Medulla oblongata (tissue), 1 donor: ENCODE data around the gene CHST8.

Experiments used
- DNase-seq: peaks from one replicate; pipeline ENCODE4 v3.0.0-alpha.2; 2015; ENCODE audit errors: extremely low spot score

CHST8 gene

DNA sequence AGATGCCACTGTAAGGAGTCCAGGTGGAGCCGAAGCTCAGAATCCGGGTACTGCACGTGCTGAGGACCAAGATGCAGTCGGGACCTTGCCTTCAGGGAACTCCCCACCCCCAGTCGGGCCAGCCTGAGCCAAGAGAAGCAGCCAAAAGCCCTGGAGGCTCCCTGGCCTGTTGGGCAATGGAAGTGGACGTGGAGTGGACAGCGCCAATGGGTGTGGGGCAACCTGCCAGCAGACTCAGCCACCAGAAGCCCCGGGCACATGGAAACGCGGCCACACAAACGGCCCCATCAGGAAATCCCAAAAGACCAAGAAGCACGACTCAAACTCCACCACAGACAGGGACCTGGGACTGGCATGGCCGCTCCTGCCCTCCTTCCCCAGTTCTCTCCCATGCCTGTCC lies 144.9 kb downstream of the CHST8 start:
- DNase-seq: no peak

DNA sequence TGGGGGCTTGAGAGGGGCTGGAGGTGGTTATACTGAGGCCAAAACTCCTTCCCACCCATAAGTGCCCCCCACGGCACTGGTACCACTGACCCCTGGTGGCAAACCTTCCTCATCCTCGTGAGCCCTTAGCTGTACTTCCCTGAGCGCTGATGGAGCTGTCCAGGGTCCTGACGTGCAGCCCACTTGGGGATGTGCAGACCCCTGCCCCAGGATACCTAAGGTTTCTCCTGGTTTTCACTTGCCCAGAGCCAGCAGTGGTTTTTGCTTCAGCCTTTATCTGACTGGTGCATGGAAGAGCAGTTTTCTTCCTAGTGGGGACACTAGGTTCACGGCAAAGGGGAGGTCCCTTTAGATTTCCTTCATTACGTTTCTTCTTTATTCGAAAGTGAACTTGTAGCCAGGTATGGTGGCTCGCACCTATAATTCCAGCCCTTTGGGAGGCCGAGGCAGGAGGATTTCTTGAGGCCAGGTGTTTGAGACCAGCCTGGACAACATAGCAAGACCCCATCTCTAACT lies 146.2 kb downstream of the CHST8 start:
- no peak for DNase-seq

DNA sequence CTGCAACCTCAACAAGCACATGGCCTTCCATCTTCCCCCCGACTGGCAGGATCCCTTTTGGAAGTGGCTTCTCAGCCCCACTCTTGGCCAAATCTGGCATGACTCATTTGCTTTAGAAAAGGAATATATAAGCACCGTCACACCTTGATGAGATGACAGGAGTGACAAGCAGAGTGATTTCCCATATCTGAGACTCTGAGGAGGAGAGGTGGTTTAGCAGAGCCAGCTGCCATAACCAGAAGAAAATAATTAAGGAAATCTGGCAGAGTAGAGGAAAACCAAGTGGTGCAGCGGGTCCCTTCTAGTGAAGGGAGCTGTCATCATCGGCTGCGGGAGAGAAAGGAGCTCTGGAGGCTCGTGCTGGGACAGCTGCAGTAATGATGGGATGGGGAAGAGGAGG lies 147.5 kb downstream of the CHST8 start:
- no peak for DNase-seq

DNA sequence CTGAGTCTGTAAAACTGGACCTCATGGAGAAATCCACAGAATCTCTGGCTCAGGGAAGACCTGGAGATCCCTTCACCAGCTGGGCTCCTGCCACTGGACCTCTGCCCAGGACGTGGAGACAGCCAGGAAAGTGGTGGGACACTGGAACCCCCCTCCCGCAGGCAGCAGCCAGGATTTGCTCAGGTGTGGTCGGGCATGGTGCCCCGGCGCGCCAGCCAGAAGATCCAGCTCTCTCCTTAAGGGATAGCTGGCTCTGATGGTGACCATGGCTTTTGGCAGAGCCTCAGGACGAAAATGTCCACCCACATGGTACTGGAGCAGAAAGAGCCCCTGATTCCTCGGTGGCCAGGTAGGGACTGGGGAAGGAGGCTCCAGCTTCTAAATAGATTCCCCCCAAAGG lies 148.4 kb downstream of the CHST8 start:
- no peak for DNase-seq

DNA sequence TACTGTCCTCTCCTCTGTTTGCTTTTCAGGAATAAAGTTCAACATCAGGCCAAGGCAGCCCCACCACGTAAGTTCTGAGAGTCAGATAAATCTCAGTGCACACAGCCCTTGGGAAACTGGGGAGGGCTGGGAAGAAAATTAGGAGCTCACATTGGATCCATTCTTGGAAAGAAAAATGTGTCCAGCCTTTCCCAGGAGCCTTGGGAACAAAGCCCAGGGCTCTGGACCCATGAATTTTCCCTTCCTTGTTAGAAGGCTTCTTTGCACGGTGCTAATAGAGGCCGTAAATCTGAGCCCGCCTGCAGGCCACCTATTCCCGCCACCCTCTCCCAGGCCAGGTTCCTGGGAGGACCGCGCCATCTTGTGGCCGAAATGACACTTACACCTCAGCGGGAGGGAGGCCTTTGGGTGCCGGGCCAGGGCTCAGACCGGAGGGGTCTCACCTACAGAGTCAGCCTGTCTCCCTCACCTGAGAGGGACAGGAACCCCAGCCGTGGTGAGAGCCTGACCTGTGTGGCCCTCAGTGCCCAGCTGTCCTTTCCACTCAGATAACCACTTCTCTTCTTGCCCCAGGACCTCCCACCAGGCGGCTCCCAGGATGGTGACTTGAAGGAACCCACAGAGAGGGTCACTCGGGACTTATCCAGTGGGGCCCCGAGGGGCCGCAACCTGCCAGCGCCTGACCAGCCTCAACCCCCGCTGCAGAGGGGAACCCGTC lies 149.8 kb downstream of the CHST8 start:
- peak; percentile 80 for DNase-seq

DNA sequence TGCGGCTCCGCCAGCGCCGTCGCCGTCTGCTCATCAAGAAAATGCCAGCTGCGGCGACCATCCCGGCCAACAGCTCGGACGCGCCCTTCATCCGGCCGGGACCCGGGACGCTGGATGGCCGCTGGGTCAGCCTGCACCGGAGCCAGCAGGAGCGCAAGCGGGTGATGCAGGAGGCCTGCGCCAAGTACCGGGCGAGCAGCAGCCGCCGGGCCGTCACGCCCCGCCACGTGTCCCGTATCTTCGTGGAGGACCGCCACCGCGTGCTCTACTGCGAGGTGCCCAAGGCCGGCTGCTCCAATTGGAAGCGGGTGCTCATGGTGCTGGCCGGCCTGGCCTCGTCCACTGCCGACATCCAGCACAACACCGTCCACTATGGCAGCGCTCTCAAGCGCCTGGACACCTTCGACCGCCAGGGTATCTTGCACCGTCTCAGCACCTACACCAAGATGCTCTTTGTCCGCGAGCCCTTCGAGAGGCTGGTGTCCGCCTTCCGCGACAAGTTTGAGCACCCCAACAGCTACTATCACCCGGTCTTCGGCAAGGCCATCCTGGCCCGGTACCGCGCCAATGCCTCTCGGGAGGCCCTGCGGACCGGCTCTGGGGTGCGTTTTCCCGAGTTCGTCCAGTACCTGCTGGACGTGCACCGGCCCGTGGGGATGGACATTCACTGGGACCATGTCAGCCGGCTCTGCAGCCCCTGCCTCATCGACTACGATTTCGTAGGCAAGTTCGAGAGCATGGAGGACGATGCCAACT lies 150.5 kb downstream of the CHST8 start:
- no peak for DNase-seq

DNA sequence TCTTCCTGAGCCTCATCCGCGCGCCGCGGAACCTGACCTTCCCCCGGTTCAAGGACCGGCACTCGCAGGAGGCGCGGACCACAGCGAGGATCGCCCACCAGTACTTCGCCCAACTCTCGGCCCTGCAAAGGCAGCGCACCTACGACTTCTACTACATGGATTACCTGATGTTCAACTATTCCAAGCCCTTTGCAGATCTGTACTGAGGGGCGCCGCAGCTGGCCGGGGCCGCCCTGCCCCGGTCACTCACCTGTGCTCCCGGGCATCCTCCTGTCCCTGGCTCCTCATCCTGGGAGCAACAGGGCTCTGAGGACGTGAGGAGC lies 151.1 kb downstream of the CHST8 start:
- no peak for DNase-seq

DNA sequence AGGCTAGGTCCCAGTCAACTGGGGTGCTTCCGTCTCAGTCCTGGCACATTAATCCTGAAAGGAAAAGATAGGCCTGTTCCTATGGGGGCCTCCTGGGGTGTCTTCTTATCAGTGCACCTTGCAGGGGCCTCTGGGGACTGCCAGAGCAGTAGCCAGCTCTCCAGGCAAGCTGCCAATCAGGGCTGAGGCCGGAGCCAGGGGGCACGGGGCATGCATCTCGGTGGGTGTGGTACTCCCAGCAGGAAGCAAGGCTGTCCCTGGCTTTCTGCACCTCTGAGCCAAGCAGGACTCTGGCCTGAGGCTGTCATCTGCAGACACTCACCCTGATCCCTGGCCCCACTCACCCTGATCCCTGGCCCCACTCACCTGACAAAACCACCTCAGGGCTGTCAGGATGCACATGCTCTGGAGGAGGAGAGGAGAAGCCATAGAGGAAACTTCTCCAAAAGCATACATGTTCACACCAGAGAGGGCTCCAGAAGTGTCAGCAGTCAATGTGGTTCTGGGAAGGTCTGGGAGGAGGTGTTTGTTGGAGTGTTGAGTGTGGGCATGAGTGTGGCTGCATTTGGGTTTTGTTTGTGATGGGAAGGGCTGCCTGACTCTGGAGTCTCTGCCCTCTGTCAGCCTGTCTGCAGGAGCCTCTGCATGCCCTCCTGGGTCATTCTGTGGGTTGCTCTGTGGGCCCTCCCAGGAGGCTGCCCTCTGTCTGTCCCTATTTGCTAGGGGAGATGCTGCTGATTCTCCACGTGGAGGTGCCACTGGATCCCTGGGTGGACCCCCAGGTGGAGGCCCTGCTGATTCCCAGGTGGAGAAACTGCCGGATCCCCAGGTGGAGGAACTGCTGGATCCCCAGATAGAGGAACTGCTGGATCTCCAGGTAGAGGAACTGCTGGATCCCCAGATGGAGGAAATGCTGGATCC lies 152.2 kb downstream of the CHST8 start:
- DNase-seq: no peak

DNA sequence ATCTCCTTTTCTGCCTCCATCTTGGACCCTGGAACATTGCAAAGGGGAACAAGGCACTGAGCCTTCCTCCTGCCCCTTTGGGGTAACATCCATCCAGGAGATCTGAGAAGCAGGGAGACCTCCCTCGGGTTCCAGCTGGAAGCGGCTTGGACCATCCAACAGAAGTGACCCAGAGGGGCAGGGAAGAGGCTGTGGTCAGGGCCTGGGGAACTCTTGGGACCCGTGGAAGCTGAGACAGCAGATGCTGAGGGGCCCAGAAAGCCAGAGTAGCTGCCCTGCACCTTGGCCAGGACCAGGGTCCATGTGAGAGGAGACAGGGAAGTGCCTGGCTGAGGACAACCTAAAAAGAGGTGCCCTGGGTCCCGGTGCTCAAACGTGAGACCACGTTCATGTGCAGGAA lies 153.0 kb downstream of the CHST8 start:
- DNase-seq: no peak

DNA sequence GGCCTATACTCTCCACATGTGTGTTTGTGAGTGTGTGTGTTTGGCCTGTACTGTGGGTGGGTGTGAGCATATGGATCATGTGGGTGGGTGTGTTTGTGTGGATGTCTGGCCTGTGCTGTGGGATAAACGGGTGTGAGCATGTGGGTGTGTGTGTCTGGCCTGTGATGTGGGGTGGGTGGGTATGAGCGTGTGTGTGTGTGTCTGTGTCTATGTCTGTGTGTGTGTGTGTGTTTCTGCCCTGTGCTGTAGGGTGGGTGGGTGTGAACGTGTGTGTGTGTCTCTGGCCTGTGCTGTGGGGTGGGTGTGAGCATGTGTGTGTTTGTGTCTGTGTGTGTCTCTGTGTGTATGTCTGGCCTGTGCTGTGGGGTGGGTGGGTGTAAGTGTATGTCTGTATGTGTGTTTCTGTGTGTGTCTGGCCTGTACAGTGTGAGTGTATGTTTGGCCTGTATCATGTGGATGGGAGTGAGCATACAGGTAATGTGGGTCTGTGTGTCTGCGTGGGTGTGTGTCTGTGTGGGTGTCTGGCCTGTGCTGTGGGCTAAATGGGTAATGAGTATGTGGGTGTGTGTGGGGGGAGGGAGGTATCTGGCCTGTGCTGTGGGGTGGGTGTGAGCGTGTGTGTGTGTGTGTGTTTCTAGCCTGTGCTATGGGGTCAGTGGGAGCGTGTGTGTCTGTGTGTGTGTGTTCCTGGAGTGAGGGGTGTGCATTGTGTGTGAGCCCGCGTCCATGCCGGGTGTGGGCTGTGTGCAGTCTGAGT lies 154.2 kb downstream of the CHST8 start:
- DNase-seq: no peak

DNA sequence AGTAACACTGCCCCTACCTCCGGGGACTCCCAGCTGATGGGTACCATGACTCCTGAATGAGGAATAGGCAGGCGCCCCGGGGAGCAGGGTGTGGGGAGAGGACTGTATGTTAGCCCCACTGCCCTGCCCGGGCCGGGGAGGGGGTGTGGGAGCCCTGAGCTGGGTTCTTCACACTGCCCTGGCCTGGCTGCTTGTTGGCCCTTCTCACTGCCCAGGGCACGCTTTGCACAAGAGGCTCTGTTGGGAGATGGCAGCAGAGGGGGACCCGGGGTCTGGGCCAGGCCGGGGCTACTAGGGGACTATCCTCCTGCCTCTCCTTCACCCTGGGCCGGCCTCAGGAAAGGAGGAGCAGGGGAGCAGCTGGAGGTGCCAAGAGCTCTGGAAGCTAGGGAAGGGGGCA lies 155.6 kb downstream of the CHST8 start:
- DNase-seq: no peak

DNA sequence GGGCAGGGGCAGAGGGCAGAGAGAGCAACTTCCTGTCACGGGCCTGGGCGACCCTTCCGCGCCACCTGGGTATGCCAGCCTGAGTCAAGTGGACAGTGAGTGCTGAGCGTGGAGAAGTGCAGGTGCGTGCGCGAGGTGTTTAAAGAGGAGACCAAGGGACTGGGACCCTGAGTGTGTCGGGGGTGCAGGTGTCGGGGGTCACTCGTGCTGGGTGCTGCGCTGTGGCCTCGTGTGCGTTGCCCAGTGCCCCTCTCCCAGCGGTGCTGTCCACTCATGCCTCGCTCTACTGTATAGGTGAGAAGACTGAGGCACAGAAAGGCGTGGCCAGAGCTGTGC lies 156.0 kb downstream of the CHST8 start:
- no peak for DNase-seq

DNA sequence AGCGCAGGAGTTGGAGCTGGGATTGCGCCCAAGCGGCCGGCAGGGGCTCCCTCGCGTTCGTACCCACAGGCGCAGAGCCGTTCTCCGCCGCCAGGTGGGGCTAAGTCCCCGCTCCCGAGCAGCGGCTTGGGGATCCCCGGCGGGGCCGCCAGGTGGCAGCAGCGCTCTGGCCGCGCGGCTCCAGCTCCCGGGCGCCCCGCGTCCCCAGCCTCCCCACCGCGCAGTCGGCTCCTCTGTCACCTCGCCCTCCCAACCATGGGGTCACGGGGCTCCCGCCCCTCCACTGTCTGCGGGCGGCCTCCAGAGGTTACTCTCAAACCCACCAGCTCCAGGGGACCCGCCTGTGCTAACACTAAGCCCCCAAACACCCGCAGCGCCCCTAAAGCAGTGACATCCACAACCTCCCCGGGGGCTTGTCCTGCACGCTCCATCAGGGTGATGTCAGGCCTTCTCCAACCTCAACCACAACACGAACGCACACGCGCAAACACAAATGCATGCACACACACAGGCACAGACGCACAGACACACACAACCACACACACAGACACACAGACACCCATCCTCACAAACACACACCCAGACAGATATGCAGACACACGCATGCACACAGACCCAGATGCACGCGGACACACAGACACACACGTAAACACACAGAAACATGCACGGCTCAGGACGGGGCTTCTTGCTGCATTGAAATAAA lies 156.5 kb downstream of the CHST8 start:
- peak; percentile 80 for DNase-seq

DNA sequence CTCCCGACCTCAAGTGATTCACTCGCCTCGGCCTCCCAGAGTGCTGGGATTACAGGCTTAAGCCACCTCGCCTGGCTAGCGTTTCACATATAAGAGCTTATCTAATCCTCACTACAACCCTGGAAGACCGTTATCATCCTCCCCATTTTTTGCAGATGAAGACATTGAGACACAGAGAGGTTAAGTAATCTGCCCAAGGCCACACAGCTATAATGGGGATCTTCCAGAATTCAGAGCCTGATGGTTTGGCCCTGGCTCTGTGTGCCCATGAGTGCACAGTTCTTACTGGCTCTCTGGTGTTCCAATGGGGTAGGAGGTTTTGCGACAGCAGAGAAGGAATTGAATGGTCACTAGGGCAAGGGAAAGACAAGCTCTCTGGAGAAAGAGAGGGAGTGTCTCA lies 158.1 kb downstream of the CHST8 start:
- DNase-seq: no peak

DNA sequence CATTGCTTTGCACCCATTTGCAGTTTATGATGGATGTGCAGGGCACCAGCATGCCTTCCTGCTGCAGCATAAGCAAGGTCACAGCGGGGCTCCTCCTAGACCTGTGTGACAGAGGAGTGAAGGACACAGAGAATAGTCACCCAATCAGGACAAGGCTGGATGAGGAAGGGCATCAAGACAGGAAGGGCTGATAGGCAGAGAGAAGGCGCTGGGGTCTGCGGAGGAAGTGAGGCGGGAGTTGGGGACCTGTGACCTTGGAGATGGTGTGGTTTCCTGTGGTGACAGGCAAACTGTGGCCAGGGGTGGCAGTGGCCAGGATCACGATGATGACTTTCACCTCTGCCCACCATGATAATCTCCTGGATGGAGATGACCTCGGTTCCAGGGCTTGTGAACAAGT lies 158.5 kb downstream of the CHST8 start:
- no peak for DNase-seq

DNA sequence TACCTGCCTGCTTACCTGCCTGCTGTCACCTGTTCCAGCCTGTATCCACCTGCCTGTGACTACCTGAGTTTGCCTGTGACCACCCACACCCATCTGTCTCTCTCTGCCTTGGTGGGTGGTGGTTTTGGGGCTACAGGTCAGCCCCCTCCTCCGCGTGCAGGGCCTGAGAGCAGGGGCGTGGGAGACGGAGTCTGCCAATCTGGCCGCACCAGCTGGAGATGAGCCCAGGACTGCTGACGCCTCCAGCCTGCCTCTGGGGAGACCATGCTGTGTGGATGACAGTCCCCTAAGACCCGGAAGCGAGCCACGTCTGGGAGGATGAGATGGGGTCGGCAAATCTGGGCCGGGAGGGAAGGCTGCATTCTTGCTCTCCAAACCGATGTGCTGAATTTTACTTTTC lies 159.0 kb downstream of the CHST8 start:
- DNase-seq: no peak

DNA sequence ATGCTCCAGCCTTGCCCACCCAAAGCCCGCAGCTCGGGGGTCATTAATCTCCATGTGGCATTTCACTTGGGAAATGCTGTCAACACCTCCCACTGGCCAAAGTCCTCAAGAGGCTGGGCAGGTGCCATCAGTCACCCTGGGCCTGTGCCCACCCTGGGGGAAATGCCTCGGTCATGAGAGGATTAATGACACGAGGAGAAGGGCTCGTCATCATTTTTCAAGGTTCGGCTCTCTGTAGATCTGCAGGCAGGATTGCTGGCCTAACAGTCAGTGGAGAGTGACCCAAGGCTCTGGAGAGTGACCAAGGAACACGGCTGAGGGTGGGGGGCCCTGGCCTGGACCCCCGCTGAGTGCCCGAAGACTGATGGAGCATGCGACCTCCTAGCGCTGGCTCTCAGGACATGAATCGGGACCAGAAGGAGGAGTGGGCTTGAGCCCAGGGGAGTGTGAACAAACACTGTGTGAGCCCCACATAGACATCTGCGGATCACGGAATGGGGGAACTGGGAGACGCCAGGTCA lies 159.7 kb downstream of the CHST8 start:
- no peak for DNase-seq

DNA sequence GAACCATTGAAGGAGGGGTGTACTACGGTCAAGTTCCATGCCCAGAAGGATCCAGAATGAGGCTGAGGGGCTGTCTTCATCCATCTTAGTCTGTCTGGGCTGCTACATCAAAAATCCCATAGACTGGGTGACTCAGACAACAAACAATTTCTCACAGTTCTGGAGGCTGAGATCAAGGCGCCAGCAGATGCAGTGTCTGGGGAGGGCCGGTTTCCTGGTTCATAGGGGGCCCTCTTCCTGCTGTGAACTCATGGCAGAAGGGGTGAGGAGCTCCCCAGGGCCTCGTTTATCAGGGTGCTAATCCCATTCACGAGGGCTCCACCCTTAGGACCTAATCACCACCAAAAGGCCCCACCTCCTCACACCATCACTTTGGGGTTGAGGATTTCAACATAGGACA lies 160.2 kb downstream of the CHST8 start:
- no peak for DNase-seq

DNA sequence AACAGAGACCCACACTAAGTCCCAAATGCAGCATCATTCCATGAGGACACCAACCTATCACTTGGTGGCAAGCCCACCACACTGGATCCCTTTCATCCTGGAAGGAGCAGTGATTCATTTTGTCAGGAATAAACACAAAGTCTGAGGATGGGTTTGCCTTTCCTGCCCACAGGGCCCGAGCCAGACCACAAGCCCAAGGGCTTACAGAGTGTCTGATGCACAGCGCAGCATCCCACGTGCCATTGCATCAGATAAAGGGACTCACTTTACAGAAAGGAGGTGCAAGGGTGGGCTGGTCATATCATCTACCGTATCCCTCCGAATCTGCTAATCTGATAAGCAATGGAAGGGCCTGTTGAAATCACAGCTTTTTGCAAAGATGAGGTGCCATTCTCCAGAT lies 162.7 kb downstream of the CHST8 start:
- no peak for DNase-seq

DNA sequence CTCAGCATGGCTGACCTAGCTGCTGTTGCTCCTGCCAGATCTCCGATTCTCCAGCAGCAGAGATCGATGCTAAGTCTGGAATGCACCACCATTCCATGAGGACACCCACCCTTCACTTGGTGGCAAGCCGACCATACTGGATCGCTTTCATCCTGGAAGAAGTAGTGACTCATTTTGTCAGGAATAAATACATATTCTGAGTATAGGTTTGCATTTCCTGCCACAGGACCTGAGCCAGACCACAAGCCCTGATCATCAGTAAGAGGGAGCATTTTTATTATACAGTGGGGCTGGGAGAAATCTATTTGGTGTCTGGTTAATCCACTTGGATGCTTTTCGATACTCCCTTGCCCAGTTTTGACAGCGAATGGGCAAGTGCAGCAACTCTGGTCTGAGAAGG lies 164.0 kb downstream of the CHST8 start:
- DNase-seq: no peak

DNA sequence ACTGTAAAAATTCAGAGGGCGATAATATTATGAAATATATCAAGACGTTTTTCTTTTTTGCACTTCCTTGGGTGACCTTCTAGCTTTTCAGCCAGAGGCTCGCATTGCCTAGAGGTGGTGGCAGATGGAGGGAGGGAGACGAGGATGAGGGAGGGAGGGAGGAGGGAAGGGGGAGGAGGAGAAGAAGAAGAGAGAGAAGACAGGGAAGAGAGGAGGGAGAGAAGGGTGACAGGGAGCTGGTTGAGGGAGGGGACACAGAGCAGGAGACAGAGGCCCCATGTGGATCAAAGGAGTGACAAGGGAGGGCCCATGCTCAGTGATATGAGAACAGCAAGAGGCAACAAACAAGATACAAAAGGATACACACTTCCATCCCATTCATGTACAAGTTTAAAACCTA lies 166.9 kb downstream of the CHST8 start:
- no peak for DNase-seq
